Panc1 (cell line): ENCODE results near the gene ATG4D. TPM values are rescaled to one million over a fixed set of nuclear protein-coding genes. Genes with fewer than 3 reads are reported as not detected.
"Not testable (repeated sequence)": the region's sequence is repeated elsewhere in the genome, so short reads cannot be mapped to it uniquely, and the experiment has no call there.

Experiments used
- ATAC-seq: fragments of 200-7000 bp; cut with Tn5 transposase; 2 replicates; pipeline ENCODE4 v1.9.1; 2020; ENCODE audit warnings: mild to moderate bottlenecking, moderate library complexity
- BruUV-seq: library from RNA; stranded (reverse); fragments of 400-500 nt; replicated peaks from 2 replicates; lab custom pipeline; 2021; lab: Mats Ljungman, UMichigan
- CTCF ChIA-PET: fragments of 300-600 bp; sonication (Branson Sonifier 250); formaldehyde crosslinking; loops from one replicate; lab custom pipeline; 2022; ENCODE audit warnings: antibody characterized with exemption; lab: Charles Lee
- POLR2A ChIA-PET: fragments of 300-600 bp; sonication (Branson Sonifier 250); formaldehyde crosslinking; loops from one replicate; lab custom pipeline; 2022; ENCODE audit warnings: antibody characterized with exemption; lab: Charles Lee
- DNase-seq: peaks from one replicate; pipeline ENCODE4 v3.0.0-alpha.2; 2010; ENCODE audit warnings: low read depth, low spot score
- H3K27ac ChIP-seq: 2 replicates; pipeline ENCODE4 v1.5.1; 2011; ENCODE audit warnings: mild to moderate bottlenecking, low read length, inconsistent platforms
- H3K27me3 ChIP-seq: fragments of 200-500 bp; sonication (Bioruptor generic); 2 replicates; pipeline ENCODE4 v1.6.0; 2014; ENCODE audit warnings: low read length, inconsistent platforms; ENCODE audit not compliant: control insufficient read depth, insufficient read depth
- H3K36me3 ChIP-seq: fragments of 200-500 bp; sonication (Bioruptor generic); 2 replicates; pipeline ENCODE4 v1.5.1; 2014; ENCODE audit warnings: inconsistent platforms, mild to moderate bottlenecking, low read length, moderate library complexity; ENCODE audit not compliant: control insufficient read depth, insufficient read depth
- H3K4me1 ChIP-seq: 2 replicates; pipeline ENCODE4 v1.5.1; 2011; ENCODE audit warnings: inconsistent platforms, mild to moderate bottlenecking, low read length, moderate library complexity; ENCODE audit not compliant: control insufficient read depth, insufficient read depth
- H3K4me3 ChIP-seq, 2 experiments: 2 replicates each; pipeline ENCODE4 v1.5.1; 2011 to 2012; ENCODE audit warnings: low read depth in 2 of 2, low read length in 2 of 2, mild to moderate bottlenecking in 2 of 2, inconsistent platforms in 1 of 2, moderate library complexity in 1 of 2
- H3K9me3 ChIP-seq: fragments of 200-500 bp; sonication (Bioruptor generic); 2 replicates; pipeline ENCODE4 v1.5.1; 2014; ENCODE audit warnings: low read depth, mild to moderate bottlenecking, inconsistent platforms, low read length, moderate library complexity; ENCODE audit not compliant: control insufficient read depth, insufficient read depth
- POLR2AphosphoS5 ChIP-seq: IDR thresholded peaks from 2 replicates; pipeline ENCODE4 v1.6.1; 2012; ENCODE audit warnings: mild to moderate bottlenecking, low read depth, low read length, moderate library complexity
- SIN3A ChIP-seq: IDR thresholded peaks from 2 replicates; pipeline ENCODE4 v1.6.1; 2012; ENCODE audit warnings: low read depth, mild to moderate bottlenecking, low read length, moderate library complexity, borderline replicate concordance; ENCODE audit not compliant: insufficient read depth
- TCF7L2 ChIP-seq: IDR thresholded peaks from 2 replicates; pipeline ENCODE4 v1.6.1; 2011; ENCODE audit warnings: mild to moderate bottlenecking, low read depth, low read length, inconsistent platforms
- in situ Hi-C: cut with HindIII; loops from 2 replicates; pipeline ENCODE4 v1.10.0; 2016; ENCODE audit warnings: low sequenced_read_pairs, low pct_unique_long_range_greater_than_20kb
- intact Hi-C: fragments of 100-400 bp; cut with micrococcal nuclease; formaldehyde crosslinking; loops from one replicate; pipeline ENCODE4 v1.10.0; 2022; ENCODE audit not compliant: unreplicated experiment
- total RNA-seq: library from RNA; stranded (reverse); gene quantifications from one replicate; pipeline ENCODE4 v1.2.1, GENCODE V29; 2021; ENCODE audit not compliant: unreplicated experiment
- TF ChIP-seq, protein P1 (sequence below): fragments of 450-650 bp; IDR thresholded peaks from 2 replicates; pipeline ENCODE4 v1.5.1; 2017; ENCODE audit warnings: mild to moderate bottlenecking
- TF ChIP-seq, protein P2 (sequence below), 2 experiments: IDR thresholded peaks; 2 replicates each; pipeline ENCODE4 v1.6.1; 2011 to 2012; ENCODE audit warnings: low read depth in 2 of 2, control low read depth in 1 of 2, low read length in 1 of 2, mild to moderate bottlenecking in 1 of 2, moderate library complexity in 1 of 2; ENCODE audit not compliant: insufficient read depth in 1 of 2

ATG4D gene
- total RNA-seq, 1 experiment from 2014 or later, result 28.0 TPM

DNA sequence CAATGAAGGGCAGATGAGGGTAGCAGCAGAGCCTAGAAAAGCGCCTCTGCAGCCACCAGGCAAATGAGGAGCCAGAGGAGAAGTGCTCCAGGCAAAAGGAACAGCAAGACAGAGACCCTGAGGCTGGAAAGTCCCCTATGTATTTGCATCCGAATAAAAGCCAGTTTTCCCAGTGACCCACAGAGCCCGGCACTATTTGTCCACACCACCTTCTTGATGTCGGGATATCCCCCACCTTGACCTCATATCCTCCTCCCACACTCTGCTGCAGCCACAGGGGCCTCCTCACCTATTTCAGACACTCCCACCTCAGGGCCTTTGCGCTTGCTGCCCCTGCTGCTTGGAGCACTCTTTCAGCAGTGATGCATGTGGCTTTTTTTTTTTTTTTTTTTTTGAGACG, 6.6 kb downstream of the ATG4D start:
- BruUV-seq, result no TSS peak
- POLR2A ChIA-PET, result no interaction called here
- Histone ChIP-seq H3K9me3 (no peaks in the 10 kb centered on the region), H3K36me3 (no peaks in the 10 kb centered on the region), H3K4me3 (no peak overlapping the region), H3K4me1 (no peaks in the 10 kb centered on the region), H3K27me3 (no peaks in the 10 kb centered on the region), H3K27ac (no peak overlapping the region)
- intact Hi-C loops (no loop called here), in situ Hi-C loops (no loop called here)
- CTCF ChIA-PET, result interaction anchor here (0.6 kb wide), 1 partner anchor 45 kb away, joined by 7 read pairs; no protein-coding TSS in a partner anchor
- no peak for DNase-seq
- TF ChIP-seq TCF7L2, result no peak
- TF ChIP-seq, protein P1, sequence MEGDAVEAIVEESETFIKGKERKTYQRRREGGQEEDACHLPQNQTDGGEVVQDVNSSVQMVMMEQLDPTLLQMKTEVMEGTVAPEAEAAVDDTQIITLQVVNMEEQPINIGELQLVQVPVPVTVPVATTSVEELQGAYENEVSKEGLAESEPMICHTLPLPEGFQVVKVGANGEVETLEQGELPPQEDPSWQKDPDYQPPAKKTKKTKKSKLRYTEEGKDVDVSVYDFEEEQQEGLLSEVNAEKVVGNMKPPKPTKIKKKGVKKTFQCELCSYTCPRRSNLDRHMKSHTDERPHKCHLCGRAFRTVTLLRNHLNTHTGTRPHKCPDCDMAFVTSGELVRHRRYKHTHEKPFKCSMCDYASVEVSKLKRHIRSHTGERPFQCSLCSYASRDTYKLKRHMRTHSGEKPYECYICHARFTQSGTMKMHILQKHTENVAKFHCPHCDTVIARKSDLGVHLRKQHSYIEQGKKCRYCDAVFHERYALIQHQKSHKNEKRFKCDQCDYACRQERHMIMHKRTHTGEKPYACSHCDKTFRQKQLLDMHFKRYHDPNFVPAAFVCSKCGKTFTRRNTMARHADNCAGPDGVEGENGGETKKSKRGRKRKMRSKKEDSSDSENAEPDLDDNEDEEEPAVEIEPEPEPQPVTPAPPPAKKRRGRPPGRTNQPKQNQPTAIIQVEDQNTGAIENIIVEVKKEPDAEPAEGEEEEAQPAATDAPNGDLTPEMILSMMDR, result no peak
- TF ChIP-seq SIN3A, result no peak
- no peak for TF ChIP-seq POLR2AphosphoS5
- no peak for ATAC-seq

DNA sequence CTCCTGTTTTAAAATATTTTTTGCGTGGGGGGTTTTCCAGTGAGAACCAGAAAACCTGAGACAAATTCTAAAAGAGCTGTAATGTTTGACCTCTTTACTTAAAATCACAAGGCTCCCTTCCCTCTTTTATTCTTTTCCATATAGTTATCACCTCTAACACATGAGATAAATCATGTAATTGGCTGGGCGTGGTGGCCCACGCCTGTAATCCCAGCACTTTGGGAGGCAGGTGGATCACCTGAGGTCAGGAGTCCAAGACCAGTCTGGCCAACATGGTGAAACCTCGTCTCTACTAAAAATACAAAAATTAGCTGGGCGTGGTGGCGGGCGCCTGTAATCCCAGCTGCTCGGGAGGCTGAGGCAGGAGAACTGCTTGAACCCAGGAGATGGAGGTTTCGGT, 7.3 kb downstream of the ATG4D start:
- H3K4me3 ChIP-seq, BruUV-seq, H3K27me3 ChIP-seq, H3K27ac ChIP-seq, POLR2A ChIA-PET, in situ Hi-C loops, DNase-seq, ATAC-seq, intact Hi-C loops, H3K4me1 ChIP-seq, H3K9me3 ChIP-seq, H3K36me3 ChIP-seq: not testable (repeated sequence)
- CTCF ChIA-PET, result interaction anchor here (0.6 kb wide), 2 partner anchors 19 to 46 kb away, joined by 3 to 7 read pairs; no protein-coding TSS in a partner anchor

DNA sequence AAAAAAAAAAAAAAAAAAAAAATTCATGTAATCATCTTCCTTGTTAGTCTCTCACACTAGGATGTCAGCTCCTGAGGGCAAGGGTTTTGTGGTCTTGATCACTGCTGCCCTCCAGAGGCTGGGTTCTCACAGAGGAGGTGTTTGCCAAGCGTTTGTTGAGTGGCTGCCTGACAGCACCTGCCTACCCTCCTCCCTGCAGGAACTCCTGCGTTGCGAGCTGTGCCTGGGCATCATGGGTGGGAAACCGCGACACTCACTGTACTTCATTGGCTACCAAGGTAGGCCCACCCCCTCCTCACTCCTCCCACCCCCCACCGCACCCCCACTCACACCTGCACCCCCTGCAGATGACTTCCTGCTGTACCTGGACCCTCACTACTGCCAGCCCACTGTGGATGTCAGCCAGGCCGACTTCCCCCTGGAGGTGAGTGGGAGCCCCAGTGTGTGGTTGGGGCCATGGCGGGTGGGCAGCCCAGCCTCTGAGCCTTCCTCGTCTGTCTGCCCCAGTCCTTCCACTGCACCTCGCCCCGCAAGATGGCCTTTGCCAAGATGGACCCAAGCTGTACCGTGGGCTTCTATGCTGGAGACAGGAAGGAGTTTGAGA, 8.1 kb downstream of the ATG4D start:
- intact Hi-C loops (no loop called here), in situ Hi-C loops (no loop called here)
- BruUV-seq, result no TSS peak
- TF ChIP-seq, protein P2, sequence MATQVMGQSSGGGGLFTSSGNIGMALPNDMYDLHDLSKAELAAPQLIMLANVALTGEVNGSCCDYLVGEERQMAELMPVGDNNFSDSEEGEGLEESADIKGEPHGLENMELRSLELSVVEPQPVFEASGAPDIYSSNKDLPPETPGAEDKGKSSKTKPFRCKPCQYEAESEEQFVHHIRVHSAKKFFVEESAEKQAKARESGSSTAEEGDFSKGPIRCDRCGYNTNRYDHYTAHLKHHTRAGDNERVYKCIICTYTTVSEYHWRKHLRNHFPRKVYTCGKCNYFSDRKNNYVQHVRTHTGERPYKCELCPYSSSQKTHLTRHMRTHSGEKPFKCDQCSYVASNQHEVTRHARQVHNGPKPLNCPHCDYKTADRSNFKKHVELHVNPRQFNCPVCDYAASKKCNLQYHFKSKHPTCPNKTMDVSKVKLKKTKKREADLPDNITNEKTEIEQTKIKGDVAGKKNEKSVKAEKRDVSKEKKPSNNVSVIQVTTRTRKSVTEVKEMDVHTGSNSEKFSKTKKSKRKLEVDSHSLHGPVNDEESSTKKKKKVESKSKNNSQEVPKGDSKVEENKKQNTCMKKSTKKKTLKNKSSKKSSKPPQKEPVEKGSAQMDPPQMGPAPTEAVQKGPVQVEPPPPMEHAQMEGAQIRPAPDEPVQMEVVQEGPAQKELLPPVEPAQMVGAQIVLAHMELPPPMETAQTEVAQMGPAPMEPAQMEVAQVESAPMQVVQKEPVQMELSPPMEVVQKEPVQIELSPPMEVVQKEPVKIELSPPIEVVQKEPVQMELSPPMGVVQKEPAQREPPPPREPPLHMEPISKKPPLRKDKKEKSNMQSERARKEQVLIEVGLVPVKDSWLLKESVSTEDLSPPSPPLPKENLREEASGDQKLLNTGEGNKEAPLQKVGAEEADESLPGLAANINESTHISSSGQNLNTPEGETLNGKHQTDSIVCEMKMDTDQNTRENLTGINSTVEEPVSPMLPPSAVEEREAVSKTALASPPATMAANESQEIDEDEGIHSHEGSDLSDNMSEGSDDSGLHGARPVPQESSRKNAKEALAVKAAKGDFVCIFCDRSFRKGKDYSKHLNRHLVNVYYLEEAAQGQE (IDR thresholded peaks at IDR 0.05; ENCODE audit: insufficient read depth in 1 of 2, low read depth in 2 of 2, low read length in 1 of 2), result no peak
- no peak for TF ChIP-seq SIN3A
- TF ChIP-seq, protein P1, result no peak; the same call in 1 of the 2 replicates
- ATAC-seq (peak; percentile 72), DNase-seq (no peak)
- no peaks in the 10 kb centered on the region for H3K9me3 ChIP-seq
- ChIA-PET POLR2A (no interaction called here), CTCF (interaction anchor here (0.6 to 0.8 kb wide), 2 partner anchors 18 to 68 kb away, joined by 3 to 4 read pairs; no protein-coding TSS in a partner anchor)
- H3K4me3 ChIP-seq, result no peak overlapping the region
- no peaks in the 10 kb centered on the region for H3K4me1 ChIP-seq
- no peaks in the 10 kb centered on the region for H3K27me3 ChIP-seq
- no peak overlapping the region for H3K27ac ChIP-seq
- no peaks in the 10 kb centered on the region for H3K36me3 ChIP-seq
